Mucosa of rectum (tissue), 2 donors: Measurements from ENCODE around the gene MYBPC1.
A peak's percentile ranks its signal among the peaks of the same experiment; 100 is the strongest.
"Not testable (repeated sequence)": the region's sequence is repeated elsewhere in the genome, so short reads cannot be mapped to it uniquely, and the experiment has no call there.

ENCODE experiments used
- H3K27ac ChIP-seq, 2 donors: one replicate each; pipeline ENCODE4 v1.7.0; 2013; ENCODE audit warnings: inconsistent platforms in 2 of 2, low read depth in 2 of 2, low read length in 2 of 2
- H3K27me3 ChIP-seq, 2 donors: one replicate each; pipeline ENCODE4 v1.7.0; 2013; ENCODE audit warnings: low read length in 2 of 2; ENCODE audit not compliant: control insufficient read depth in 2 of 2, insufficient read depth in 2 of 2
- H3K36me3 ChIP-seq, 2 donors: one replicate each; pipeline ENCODE4 v1.7.0; 2013; ENCODE audit warnings: low read length in 2 of 2; ENCODE audit not compliant: control insufficient read depth in 2 of 2, insufficient read depth in 2 of 2
- H3K4me1 ChIP-seq, 2 donors: one replicate each; pipeline ENCODE4 v1.7.0; 2013; ENCODE audit warnings: low read length in 2 of 2, mild to moderate bottlenecking in 1 of 2; ENCODE audit not compliant: control insufficient read depth in 2 of 2, insufficient read depth in 2 of 2
- H3K4me3 ChIP-seq, 2 donors: one replicate each; pipeline ENCODE4 v1.7.0; 2013; ENCODE audit warnings: low read length in 2 of 2
- H3K9ac ChIP-seq, 2 donors: one replicate each; pipeline ENCODE4 v1.7.0; 2013; ENCODE audit warnings: low read length in 2 of 2, low read depth in 1 of 2, mild to moderate bottlenecking in 1 of 2
- H3K9me3 ChIP-seq, 2 donors: one replicate each; pipeline ENCODE4 v1.7.0; 2013; ENCODE audit warnings: low read length in 2 of 2; ENCODE audit not compliant: control insufficient read depth in 2 of 2
- donor health status: healthy.
- donor health status: Normal muscosa, but diverticular disease.

The MYBPC1 gene

GRCh38 chr12:101670007-101670671 lies 75.4 kb downstream of the MYBPC1 start:
- peak overlapping the region in 1 of 2 donors; percentile 19 for H3K9ac ChIP-seq
- H3K4me1 ChIP-seq: peaks cover 2 to 19% of the 10 kb centered on the region in 2 donors
- H3K36me3 ChIP-seq: no peaks in the 10 kb centered on the region
- no peak overlapping the region for H3K4me3 ChIP-seq
- no peaks in the 10 kb centered on the region for H3K9me3 ChIP-seq
- H3K27me3 ChIP-seq: no peaks in the 10 kb centered on the region
- no peak overlapping the region for H3K27ac ChIP-seq

GRCh38 chr12:101671157-101671791 lies 76.5 kb downstream of the MYBPC1 start:
- Histone ChIP-seq H3K9ac (peak overlapping the region in 1 of 2 donors; percentile 39), H3K4me1 (peaks cover 2 to 27% of the 10 kb centered on the region in 2 donors), H3K36me3 (no peaks in the 10 kb centered on the region), H3K4me3 (no peak overlapping the region), H3K9me3 (no peaks in the 10 kb centered on the region), H3K27me3 (no peaks in the 10 kb centered on the region), H3K27ac (peak overlapping the region in 1 of 2 donors; percentile 20)

GRCh38 chr12:101671833-101672232 lies 77.1 kb downstream of the MYBPC1 start:
- H3K27ac ChIP-seq: peak overlapping the region; percentile 1 to 20
- H3K27me3 ChIP-seq: no peaks in the 10 kb centered on the region
- H3K9ac ChIP-seq: no peak overlapping the region
- no peaks in the 10 kb centered on the region for H3K9me3 ChIP-seq
- H3K36me3 ChIP-seq: no peaks in the 10 kb centered on the region
- H3K4me3 ChIP-seq: no peak overlapping the region
- H3K4me1 ChIP-seq: peaks cover 2 to 28% of the 10 kb centered on the region in 2 donors

GRCh38 chr12:101675555-101675954 lies 80.8 kb downstream of the MYBPC1 start:
- no peaks in the 10 kb centered on the region for H3K27me3 ChIP-seq
- no peak overlapping the region for H3K27ac ChIP-seq
- peaks cover 2 to 20% of the 10 kb centered on the region in 2 donors for H3K4me1 ChIP-seq
- H3K9me3 ChIP-seq: no peaks in the 10 kb centered on the region
- no peak overlapping the region for H3K4me3 ChIP-seq
- H3K9ac ChIP-seq: no peak overlapping the region
- H3K36me3 ChIP-seq: no peaks in the 10 kb centered on the region

GRCh38 chr12:101676497-101676896 lies 81.7 kb downstream of the MYBPC1 start:
- not testable (repeated sequence) for H3K27me3 ChIP-seq

GRCh38 chr12:101678081-101678480 lies 83.3 kb downstream of the MYBPC1 start:
- Histone ChIP-seq H3K27ac (no peak overlapping the region), H3K36me3 (no peaks in the 10 kb centered on the region), H3K4me1 (peaks cover 0 to 11% of the 10 kb centered on the region in 2 donors), H3K27me3 (no peaks in the 10 kb centered on the region), H3K9me3 (no peaks in the 10 kb centered on the region), H3K9ac (no peak overlapping the region), H3K4me3 (no peak overlapping the region)

More at GRCh38 chr12:101676497-101676896, 81.7 kb downstream of the MYBPC1 start:
- H3K36me3 ChIP-seq, H3K27ac ChIP-seq, H3K9ac ChIP-seq, H3K4me3 ChIP-seq, H3K9me3 ChIP-seq: not testable (repeated sequence)
- H3K4me1 ChIP-seq: peaks cover 0 to 17% of the 10 kb centered on the region in 2 donors

- H3K9ac ChIP-seq: no peak overlapping the region
- H3K4me1 ChIP-seq: peaks cover 0 to 8% of the 10 kb centered on the region in 2 donors
- H3K27ac ChIP-seq: no peak overlapping the region
- H3K4me3 ChIP-seq: no peak overlapping the region
- no peaks in the 10 kb centered on the region for H3K9me3 ChIP-seq
- H3K27me3 ChIP-seq: no peaks in the 10 kb centered on the region
- H3K36me3 ChIP-seq: no peaks in the 10 kb centered on the region
These were observed 85.5 kb downstream of the MYBPC1 start for GRCh38 chr12:101680240-101680639.

- Histone ChIP-seq H3K36me3 (no peaks in the 10 kb centered on the region), H3K27me3 (no peaks in the 10 kb centered on the region), H3K27ac (no peak overlapping the region), H3K9me3 (no peaks in the 10 kb centered on the region), H3K4me3 (no peak overlapping the region), H3K9ac (no peak overlapping the region), H3K4me1 (peaks cover 0 to 6% of the 10 kb centered on the region in 2 donors)
These were observed 85.9 kb downstream of the MYBPC1 start for GRCh38 chr12:101680647-101681046.

GRCh38 chr12:101681627-101682026 lies 86.9 kb downstream of the MYBPC1 start:
- H3K27ac ChIP-seq: not testable (repeated sequence)

GRCh38 chr12:101685092-101685491 lies 90.3 kb downstream of the MYBPC1 start:
- Histone ChIP-seq H3K27ac (no peak overlapping the region), H3K27me3 (no peaks in the 10 kb centered on the region), H3K36me3 (no peaks in the 10 kb centered on the region), H3K4me1 (peaks cover 0 to under 1% of the 10 kb centered on the region in 2 donors), H3K4me3 (no peak overlapping the region), H3K9ac (no peak overlapping the region), H3K9me3 (no peaks in the 10 kb centered on the region)

More at GRCh38 chr12:101681627-101682026, 86.9 kb downstream of the MYBPC1 start:
- H3K27me3 ChIP-seq, H3K4me3 ChIP-seq, H3K9ac ChIP-seq, H3K9me3 ChIP-seq, H3K36me3 ChIP-seq, H3K4me1 ChIP-seq: not testable (repeated sequence)
